Ovary (tissue), 3 donors: ENCODE data around the gene NCAPH2.

Source experiments
- EP300 ChIP-seq: sonication (generic); formaldehyde crosslinking; IDR thresholded peaks from one replicate; pipeline ENCODE4 v1.6.1; 2017; ENCODE audit warnings: antibody characterized with exemption
- TF ChIP-seq, protein P1 (sequence below), 3 donors: fragments of 450-650 bp in 2 of 3; fragments of 200-600 bp in 1 of 3; IDR thresholded peaks; one replicate each; pipeline versions ENCODE4 v1.5.1 to v1.8.0; 2016 to 2022; ENCODE audit warnings: antibody characterized with exemption in 3 of 3, mild to moderate bottlenecking in 1 of 3
- donor health status: DM: no; HTN: no; CAD: no.

DNA sequence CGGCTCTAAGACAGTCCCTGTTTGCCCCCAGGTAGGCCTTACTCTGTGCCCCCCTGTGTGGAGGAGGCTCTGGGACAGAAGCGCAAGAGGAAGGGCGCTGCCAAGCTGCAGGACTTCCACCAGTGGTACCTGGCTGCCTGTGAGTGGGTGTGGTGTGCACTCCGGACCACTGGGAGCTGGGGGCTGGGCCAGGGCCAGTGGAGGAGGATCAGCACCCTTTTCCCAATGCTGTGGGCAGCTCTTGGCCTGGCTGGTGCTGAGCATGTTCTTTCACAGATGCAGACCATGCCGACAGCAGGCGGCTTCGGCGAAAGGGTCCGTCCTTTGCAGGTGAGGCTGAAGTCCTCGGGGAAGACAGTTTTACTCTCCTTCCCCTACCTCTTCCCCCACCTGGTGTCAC is 13.7 kb downstream of the NCAPH2 start:
- TF ChIP-seq EP300: no peak
- TF ChIP-seq, protein P1, sequence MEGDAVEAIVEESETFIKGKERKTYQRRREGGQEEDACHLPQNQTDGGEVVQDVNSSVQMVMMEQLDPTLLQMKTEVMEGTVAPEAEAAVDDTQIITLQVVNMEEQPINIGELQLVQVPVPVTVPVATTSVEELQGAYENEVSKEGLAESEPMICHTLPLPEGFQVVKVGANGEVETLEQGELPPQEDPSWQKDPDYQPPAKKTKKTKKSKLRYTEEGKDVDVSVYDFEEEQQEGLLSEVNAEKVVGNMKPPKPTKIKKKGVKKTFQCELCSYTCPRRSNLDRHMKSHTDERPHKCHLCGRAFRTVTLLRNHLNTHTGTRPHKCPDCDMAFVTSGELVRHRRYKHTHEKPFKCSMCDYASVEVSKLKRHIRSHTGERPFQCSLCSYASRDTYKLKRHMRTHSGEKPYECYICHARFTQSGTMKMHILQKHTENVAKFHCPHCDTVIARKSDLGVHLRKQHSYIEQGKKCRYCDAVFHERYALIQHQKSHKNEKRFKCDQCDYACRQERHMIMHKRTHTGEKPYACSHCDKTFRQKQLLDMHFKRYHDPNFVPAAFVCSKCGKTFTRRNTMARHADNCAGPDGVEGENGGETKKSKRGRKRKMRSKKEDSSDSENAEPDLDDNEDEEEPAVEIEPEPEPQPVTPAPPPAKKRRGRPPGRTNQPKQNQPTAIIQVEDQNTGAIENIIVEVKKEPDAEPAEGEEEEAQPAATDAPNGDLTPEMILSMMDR (IDR thresholded peaks at IDR 0.05): no peak
